Uterus (tissue), 2 donors: ENCODE results near the gene TP53RK.

Experiments used
- POLR2A ChIP-seq, 2 donors: fragments of 450-650 bp; IDR thresholded peaks; one replicate each; pipeline ENCODE4 v1.6.1; 2016; ENCODE audit warnings: antibody characterized with exemption in 2 of 2, mild to moderate bottlenecking in 1 of 2, moderate library complexity in 1 of 2
- TF ChIP-seq, protein P1 (sequence below), 4 experiments: fragments of 200-600 bp in 2 of 4; fragments of 450-650 bp in 2 of 4; sonication (generic) in 2 of 4; IDR thresholded peaks; one replicate each; pipeline ENCODE4 v1.5.1; 2016 to 2019; ENCODE audit warnings: antibody characterized with exemption in 4 of 4, mild to moderate bottlenecking in 2 of 4, moderate library complexity in 1 of 4

- TF ChIP-seq, protein P1, sequence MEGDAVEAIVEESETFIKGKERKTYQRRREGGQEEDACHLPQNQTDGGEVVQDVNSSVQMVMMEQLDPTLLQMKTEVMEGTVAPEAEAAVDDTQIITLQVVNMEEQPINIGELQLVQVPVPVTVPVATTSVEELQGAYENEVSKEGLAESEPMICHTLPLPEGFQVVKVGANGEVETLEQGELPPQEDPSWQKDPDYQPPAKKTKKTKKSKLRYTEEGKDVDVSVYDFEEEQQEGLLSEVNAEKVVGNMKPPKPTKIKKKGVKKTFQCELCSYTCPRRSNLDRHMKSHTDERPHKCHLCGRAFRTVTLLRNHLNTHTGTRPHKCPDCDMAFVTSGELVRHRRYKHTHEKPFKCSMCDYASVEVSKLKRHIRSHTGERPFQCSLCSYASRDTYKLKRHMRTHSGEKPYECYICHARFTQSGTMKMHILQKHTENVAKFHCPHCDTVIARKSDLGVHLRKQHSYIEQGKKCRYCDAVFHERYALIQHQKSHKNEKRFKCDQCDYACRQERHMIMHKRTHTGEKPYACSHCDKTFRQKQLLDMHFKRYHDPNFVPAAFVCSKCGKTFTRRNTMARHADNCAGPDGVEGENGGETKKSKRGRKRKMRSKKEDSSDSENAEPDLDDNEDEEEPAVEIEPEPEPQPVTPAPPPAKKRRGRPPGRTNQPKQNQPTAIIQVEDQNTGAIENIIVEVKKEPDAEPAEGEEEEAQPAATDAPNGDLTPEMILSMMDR (IDR thresholded peaks at IDR 0.05) = no peak
- no peak for TF ChIP-seq POLR2A (IDR thresholded peaks at IDR 0.05)
Measured at GRCh38 chr20:46670585-46671584, 18.4 kb downstream of the TP53RK start.
